ENCODE measurements around the gene DDI2.

GRCh38 chr1:15603050-15603965, 13.9 kb upstream of the DDI2 start:
- TF ChIP-seq CTCF (conservative IDR thresholded peaks at IDR 0.05; ENCODE audit: low read length), result no peak
- TF ChIP-seq EZH2phosphoT487 (IDR thresholded peaks at IDR 0.05; ENCODE audit: borderline replicate concordance, low read depth, low read length), result no peak
